Adipocyte (in vitro differentiated cells): ENCODE results near the gene LSAMP.

Source experiments
- DNase-seq: peaks from one replicate; pipeline ENCODE4 v3.0.0-alpha.2; 2015; ENCODE audit warnings: low read depth
- H3K27me3 ChIP-seq: replicated peaks from 2 replicates; pipeline ENCODE4 v1.7.0; 2013; ENCODE audit warnings: mild to moderate bottlenecking, low read length, moderate library complexity; ENCODE audit not compliant: control insufficient read depth, insufficient read depth
- H3K36me3 ChIP-seq: 2 replicates; pipeline ENCODE4 v1.7.0; 2013; ENCODE audit warnings: low read length, mild to moderate bottlenecking, moderate library complexity; ENCODE audit not compliant: control insufficient read depth, insufficient read depth, severe bottlenecking
- H3K4me1 ChIP-seq: 2 replicates; pipeline ENCODE4 v1.7.0; 2013; ENCODE audit warnings: mild to moderate bottlenecking, low read length, moderate library complexity; ENCODE audit not compliant: control insufficient read depth, insufficient read depth
- H3K4me3 ChIP-seq: 2 replicates; pipeline ENCODE4 v1.7.0; 2013; ENCODE audit warnings: mild to moderate bottlenecking, low read length, moderate library complexity
- H3K9ac ChIP-seq: 2 replicates; pipeline ENCODE4 v1.7.0; 2013; ENCODE audit warnings: mild to moderate bottlenecking, low read length, moderate library complexity
- H3K9me3 ChIP-seq: 2 replicates; pipeline ENCODE4 v1.7.0; 2013; ENCODE audit warnings: mild to moderate bottlenecking, low read length, moderate library complexity; ENCODE audit not compliant: control insufficient read depth

The LSAMP gene

GRCh38 chr3:116065501-116065900 lies 379.8 kb downstream of the LSAMP start:
- Histone ChIP-seq H3K9me3 (no peaks in the 10 kb centered on the region), H3K4me3 (no peak overlapping the region), H3K4me1 (no peaks in the 10 kb centered on the region), H3K9ac (no peak overlapping the region), H3K27me3 (no peaks in the 10 kb centered on the region), H3K36me3 (no peaks in the 10 kb centered on the region)
- no peak for DNase-seq

GRCh38 chr3:116064646-116065045 lies 380.6 kb downstream of the LSAMP start:
- DNase-seq, result no peak

GRCh38 chr3:116059421-116060096 lies 385.7 kb downstream of the LSAMP start:
- Histone ChIP-seq H3K4me1 (peaks cover 10% of the 10 kb centered on the region), H3K9ac (no peak overlapping the region), H3K9me3 (no peaks in the 10 kb centered on the region), H3K36me3 (no peaks in the 10 kb centered on the region), H3K4me3 (no peak overlapping the region), H3K27me3 (no peaks in the 10 kb centered on the region)
- peak; percentile 45 for DNase-seq

More at GRCh38 chr3:116064646-116065045, 380.6 kb downstream of the LSAMP start:
- Histone ChIP-seq H3K27me3 (no peaks in the 10 kb centered on the region), H3K36me3 (no peaks in the 10 kb centered on the region), H3K4me1 (peaks cover 6% of the 10 kb centered on the region), H3K9ac (no peak overlapping the region), H3K9me3 (no peaks in the 10 kb centered on the region), H3K4me3 (no peak overlapping the region)

- Histone ChIP-seq H3K27me3 (no peaks in the 10 kb centered on the region), H3K9ac (no peak overlapping the region), H3K9me3 (no peaks in the 10 kb centered on the region), H3K4me1 (peaks cover 10% of the 10 kb centered on the region), H3K36me3 (no peaks in the 10 kb centered on the region), H3K4me3 (no peak overlapping the region)
- no peak for DNase-seq
These were observed 386.4 kb downstream of the LSAMP start for GRCh38 chr3:116058844-116059243.

- H3K27me3 ChIP-seq, result no peaks in the 10 kb centered on the region
- DNase-seq, result peak; percentile 34
- H3K36me3 ChIP-seq, result no peaks in the 10 kb centered on the region
- H3K4me1 ChIP-seq, result peaks cover 10% of the 10 kb centered on the region
- H3K9me3 ChIP-seq, result no peaks in the 10 kb centered on the region
- H3K4me3 ChIP-seq, result no peak overlapping the region
- no peak overlapping the region for H3K9ac ChIP-seq
These were observed 387.8 kb downstream of the LSAMP start for GRCh38 chr3:116057400-116058006.

GRCh38 chr3:116056280-116056679 lies 389.0 kb downstream of the LSAMP start:
- Histone ChIP-seq H3K36me3 (no peaks in the 10 kb centered on the region), H3K9ac (no peak overlapping the region), H3K27me3 (no peaks in the 10 kb centered on the region), H3K9me3 (no peaks in the 10 kb centered on the region), H3K4me1 (peaks cover 10% of the 10 kb centered on the region), H3K4me3 (no peak overlapping the region)
- DNase-seq, result no peak

- Histone ChIP-seq H3K4me1 (no peaks in the 10 kb centered on the region), H3K9ac (no peak overlapping the region), H3K4me3 (no peak overlapping the region), H3K9me3 (no peaks in the 10 kb centered on the region), H3K27me3 (no peaks in the 10 kb centered on the region), H3K36me3 (no peaks in the 10 kb centered on the region)
- no peak for DNase-seq
These were observed 392.3 kb downstream of the LSAMP start for GRCh38 chr3:116053017-116053416.

- H3K9me3 ChIP-seq, result no peaks in the 10 kb centered on the region
- no peaks in the 10 kb centered on the region for H3K36me3 ChIP-seq
- H3K4me3 ChIP-seq, result no peak overlapping the region
- H3K27me3 ChIP-seq, result no peaks in the 10 kb centered on the region
- no peak for DNase-seq
- H3K4me1 ChIP-seq, result no peaks in the 10 kb centered on the region
- no peak overlapping the region for H3K9ac ChIP-seq
These were observed 392.7 kb downstream of the LSAMP start for GRCh38 chr3:116052602-116053001.

- H3K9ac ChIP-seq, result no peak overlapping the region
- H3K4me3 ChIP-seq, result no peak overlapping the region
- H3K4me1 ChIP-seq, result no peaks in the 10 kb centered on the region
- no peak for DNase-seq
- H3K36me3 ChIP-seq, result no peaks in the 10 kb centered on the region
- H3K27me3 ChIP-seq, result no peaks in the 10 kb centered on the region
- no peaks in the 10 kb centered on the region for H3K9me3 ChIP-seq
These were observed 393.7 kb downstream of the LSAMP start for GRCh38 chr3:116051586-116051985.

- Histone ChIP-seq H3K9me3 (no peaks in the 10 kb centered on the region), H3K4me1 (no peaks in the 10 kb centered on the region), H3K27me3 (no peaks in the 10 kb centered on the region), H3K4me3 (no peak overlapping the region), H3K36me3 (no peaks in the 10 kb centered on the region), H3K9ac (no peak overlapping the region)
- no peak for DNase-seq
These were observed 394.2 kb downstream of the LSAMP start for GRCh38 chr3:116051040-116051439.

GRCh38 chr3:116050311-116050915 lies 394.9 kb downstream of the LSAMP start:
- Histone ChIP-seq H3K9ac (no peak overlapping the region), H3K4me1 (no peaks in the 10 kb centered on the region), H3K36me3 (no peaks in the 10 kb centered on the region), H3K9me3 (no peaks in the 10 kb centered on the region), H3K27me3 (no peaks in the 10 kb centered on the region), H3K4me3 (no peak overlapping the region)
- no peak for DNase-seq
